Ascending aorta (tissue), 2 donors: ENCODE results near the gene TEKT2. TPM values are rescaled to one million over a fixed set of nuclear protein-coding genes. Genes with fewer than 3 reads are reported as not detected.

Experiments
- DNase-seq, 2 donors: peaks; one replicate each; pipeline ENCODE4 v3.0.0-alpha.2; 2019; ENCODE audit warnings: low spot score in 2 of 2
- H3K27ac ChIP-seq, 2 donors: fragments of 200-600 bp; sonication (generic); one replicate each; pipeline ENCODE4 v1.5.1; 2016 to 2017; ENCODE audit warnings: mild to moderate bottlenecking in 1 of 2
- H3K27me3 ChIP-seq: fragments of 200-600 bp; sonication (generic); one replicate; pipeline ENCODE4 v1.5.1; 2017
- H3K36me3 ChIP-seq, 2 donors: fragments of 200-600 bp; sonication (generic); one replicate each; pipeline ENCODE4 v1.5.1; 2016
- H3K4me1 ChIP-seq, 2 donors: fragments of 200-600 bp; sonication (generic); one replicate each; pipeline ENCODE4 v1.5.1; 2016 to 2017; ENCODE audit warnings: mild to moderate bottlenecking in 1 of 2
- H3K4me3 ChIP-seq, 2 donors: fragments of 200-600 bp; sonication (generic); one replicate each; pipeline ENCODE4 v1.5.1; 2016 to 2017; ENCODE audit warnings: mild to moderate bottlenecking in 1 of 2
- H3K9me3 ChIP-seq, 2 donors: fragments of 200-600 bp; sonication (generic); one replicate each; pipeline ENCODE4 v1.5.1; 2016
- intact Hi-C: fragments of 100-400 bp; cut with DNase I; formaldehyde crosslinking; loops from one replicate; pipeline ENCODE4 v1.15.1; 2023
- total RNA-seq: library from RNA; depleted of rRNA; stranded (reverse); fragments of >200 nt; gene quantifications from one replicate; pipeline ENCODE4 v1.1.0, GENCODE V29; 2016
- TF ChIP-seq, protein P1 (sequence below), 3 experiments: fragments of 200-600 bp in 2 of 3; fragments of 450-650 bp in 1 of 3; sonication (generic) in 2 of 3; IDR thresholded peaks; one replicate each; pipeline ENCODE4 v1.5.1; 2016 to 2019; ENCODE audit warnings: antibody characterized with exemption in 3 of 3, mild to moderate bottlenecking in 1 of 3, moderate library complexity in 1 of 3

The TEKT2 gene
- total RNA-seq, 1 donor from 2014 or later: not detected

DNA sequence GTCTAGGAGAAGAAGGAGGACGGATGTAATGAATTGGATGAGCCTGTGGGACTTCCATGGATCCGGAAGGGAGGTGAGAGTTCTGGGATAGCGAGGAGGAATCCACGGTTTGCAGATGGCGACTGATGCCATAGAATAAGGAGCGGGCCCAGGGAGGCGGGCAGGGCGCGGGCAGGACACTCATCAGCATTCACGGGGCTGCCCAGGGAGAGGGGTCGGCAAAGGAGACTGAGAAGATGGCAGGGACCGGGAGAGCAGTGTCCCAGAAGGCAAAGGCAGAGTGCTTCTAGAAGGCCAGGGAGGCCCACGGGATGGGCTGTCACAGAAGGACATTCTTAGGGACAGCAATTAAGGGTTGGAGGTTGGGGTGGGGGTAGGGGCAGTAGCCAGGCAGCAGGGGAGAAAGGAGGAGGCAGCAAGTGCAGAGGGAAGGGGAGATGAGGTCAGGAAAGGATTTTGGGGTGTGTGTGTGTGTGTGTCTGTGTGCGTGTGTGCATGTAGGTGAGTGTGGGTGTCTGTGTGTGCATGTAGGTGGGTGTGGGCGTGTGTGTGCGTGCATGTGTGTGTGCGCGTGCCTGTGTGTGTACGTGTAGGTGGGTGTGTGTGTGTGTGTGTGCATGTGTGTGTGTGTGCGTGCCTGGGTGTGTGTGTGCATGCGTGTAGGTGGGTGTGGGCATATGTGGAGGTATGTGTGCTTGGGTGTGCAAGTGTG lies 42.3 kb downstream of the TEKT2 start:
- Histone ChIP-seq H3K36me3 (no peaks in the 10 kb centered on the region), H3K4me3 (peak overlapping the region in 1 of 2 donors; percentile 88), H3K27ac (no peak overlapping the region), H3K9me3 (no peaks in the 10 kb centered on the region), H3K4me1 (peaks cover 4 to 11% of the 10 kb centered on the region in 2 donors), H3K27me3 (no peaks in the 10 kb centered on the region)
- intact Hi-C loops: no loop called here
- DNase-seq: no peak
- TF ChIP-seq, protein P1, sequence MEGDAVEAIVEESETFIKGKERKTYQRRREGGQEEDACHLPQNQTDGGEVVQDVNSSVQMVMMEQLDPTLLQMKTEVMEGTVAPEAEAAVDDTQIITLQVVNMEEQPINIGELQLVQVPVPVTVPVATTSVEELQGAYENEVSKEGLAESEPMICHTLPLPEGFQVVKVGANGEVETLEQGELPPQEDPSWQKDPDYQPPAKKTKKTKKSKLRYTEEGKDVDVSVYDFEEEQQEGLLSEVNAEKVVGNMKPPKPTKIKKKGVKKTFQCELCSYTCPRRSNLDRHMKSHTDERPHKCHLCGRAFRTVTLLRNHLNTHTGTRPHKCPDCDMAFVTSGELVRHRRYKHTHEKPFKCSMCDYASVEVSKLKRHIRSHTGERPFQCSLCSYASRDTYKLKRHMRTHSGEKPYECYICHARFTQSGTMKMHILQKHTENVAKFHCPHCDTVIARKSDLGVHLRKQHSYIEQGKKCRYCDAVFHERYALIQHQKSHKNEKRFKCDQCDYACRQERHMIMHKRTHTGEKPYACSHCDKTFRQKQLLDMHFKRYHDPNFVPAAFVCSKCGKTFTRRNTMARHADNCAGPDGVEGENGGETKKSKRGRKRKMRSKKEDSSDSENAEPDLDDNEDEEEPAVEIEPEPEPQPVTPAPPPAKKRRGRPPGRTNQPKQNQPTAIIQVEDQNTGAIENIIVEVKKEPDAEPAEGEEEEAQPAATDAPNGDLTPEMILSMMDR (IDR thresholded peaks at IDR 0.05): no peak

DNA sequence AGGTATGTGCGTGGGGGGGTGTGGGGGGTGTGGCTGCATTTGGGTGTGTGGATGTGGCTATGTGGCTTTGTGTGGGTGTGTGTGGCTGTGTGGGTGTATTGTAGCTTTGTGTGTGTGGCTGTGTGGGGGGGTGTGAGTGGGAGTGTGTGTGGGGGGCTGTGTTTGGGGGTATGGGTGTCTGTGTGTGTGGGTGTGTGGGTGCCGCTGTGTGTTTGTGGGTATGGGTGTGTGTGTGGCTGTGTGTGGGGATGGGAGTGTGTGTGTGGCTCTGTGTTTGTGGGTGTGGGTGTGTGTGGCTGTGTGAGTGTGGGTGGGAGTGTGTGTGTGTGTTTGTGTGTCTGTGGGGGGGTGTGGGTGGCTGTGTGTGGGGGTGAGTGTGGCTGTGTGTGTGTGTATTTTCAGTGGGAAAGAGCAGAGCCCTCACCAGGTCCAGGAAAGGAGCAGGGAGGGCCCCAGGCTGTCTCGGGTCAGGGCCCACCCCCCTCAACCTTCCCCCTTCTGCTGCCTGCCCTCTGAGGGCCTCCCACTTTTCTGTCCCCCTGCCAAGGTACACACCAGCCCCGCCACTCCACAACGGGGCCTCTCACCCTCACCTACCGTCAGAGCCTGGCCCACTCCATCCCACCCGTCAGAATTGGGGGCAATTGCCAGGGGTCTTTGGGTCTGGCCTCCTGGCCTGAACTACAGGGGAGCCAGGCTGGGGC lies 43.1 kb downstream of the TEKT2 start:
- Histone ChIP-seq H3K9me3 (no peaks in the 10 kb centered on the region), H3K27ac (no peak overlapping the region), H3K4me1 (peaks cover 4 to 11% of the 10 kb centered on the region in 2 donors), H3K27me3 (no peaks in the 10 kb centered on the region), H3K4me3 (no peak overlapping the region), H3K36me3 (no peaks in the 10 kb centered on the region)
- TF ChIP-seq, protein P1 (IDR thresholded peaks at IDR 0.05): no peak
- intact Hi-C loops: no loop called here
- DNase-seq: no peak

DNA sequence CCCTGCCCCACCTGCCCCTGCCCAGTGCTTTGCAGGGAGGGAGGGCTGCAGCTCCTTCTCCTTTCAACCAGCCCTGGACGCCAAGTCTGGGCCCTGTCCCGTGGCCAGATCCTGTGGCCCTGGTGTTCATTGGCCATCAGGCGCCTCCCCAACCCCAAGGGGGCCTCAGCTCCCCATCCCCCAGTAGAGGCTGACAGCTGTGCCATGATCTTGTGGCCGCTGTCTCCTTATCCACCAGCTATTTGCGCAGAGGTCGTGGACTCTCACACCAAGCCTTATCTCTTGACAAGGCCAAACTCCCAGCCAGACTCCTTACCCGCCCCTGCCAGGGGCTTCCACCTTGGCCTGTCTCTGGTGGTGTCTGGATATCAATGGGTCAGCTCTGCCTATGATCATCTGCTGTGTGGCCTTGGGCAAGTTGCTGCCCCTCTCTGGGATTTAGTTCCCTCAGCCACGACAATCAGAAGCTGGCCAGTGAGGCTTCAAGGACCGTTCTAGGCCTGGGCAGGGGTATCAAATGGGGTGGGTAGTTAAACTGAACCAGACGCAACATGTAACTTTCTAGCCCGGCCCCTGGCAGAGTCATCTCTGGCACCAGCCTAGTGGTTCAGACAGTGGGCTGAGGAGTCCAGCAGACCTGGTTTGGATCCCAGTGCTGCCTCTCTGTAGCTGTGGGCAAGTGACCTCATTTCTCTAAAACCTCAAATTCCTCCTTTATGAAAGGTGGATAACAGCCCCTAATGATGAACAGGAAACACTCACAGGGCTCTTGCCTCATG lies 44.4 kb downstream of the TEKT2 start:
- H3K4me3 ChIP-seq: no peak overlapping the region
- no peak for DNase-seq
- H3K27ac ChIP-seq: no peak overlapping the region
- no peaks in the 10 kb centered on the region for H3K9me3 ChIP-seq
- H3K4me1 ChIP-seq: peaks cover 4 to 11% of the 10 kb centered on the region in 2 donors
- H3K27me3 ChIP-seq: no peaks in the 10 kb centered on the region
- H3K36me3 ChIP-seq: no peaks in the 10 kb centered on the region
- TF ChIP-seq, protein P1 (IDR thresholded peaks at IDR 0.05): no peak
- intact Hi-C loops: no loop called here

DNA sequence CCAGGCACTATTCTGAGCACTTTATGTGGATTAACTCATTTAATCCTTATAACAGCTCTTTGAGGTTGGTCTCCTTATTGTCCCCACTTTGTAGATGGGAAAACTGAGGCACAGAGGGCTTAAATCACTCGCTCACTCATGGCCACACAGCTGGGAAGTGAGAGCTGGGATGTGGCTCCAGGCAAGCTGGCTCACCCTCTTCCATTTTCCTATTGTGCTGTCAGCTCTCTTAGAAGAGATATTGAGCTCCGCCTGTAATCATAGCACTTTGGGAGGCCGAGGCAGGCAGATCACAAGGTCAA lies 45.0 kb downstream of the TEKT2 start:
- no peak overlapping the region for H3K4me3 ChIP-seq
- H3K9me3 ChIP-seq: no peaks in the 10 kb centered on the region
- intact Hi-C loops: no loop called here
- H3K36me3 ChIP-seq: no peaks in the 10 kb centered on the region
- peaks cover 4 to 11% of the 10 kb centered on the region in 2 donors for H3K4me1 ChIP-seq
- H3K27me3 ChIP-seq: no peaks in the 10 kb centered on the region
- TF ChIP-seq, protein P1 (IDR thresholded peaks at IDR 0.05): no peak
- DNase-seq: no peak
- no peak overlapping the region for H3K27ac ChIP-seq

DNA sequence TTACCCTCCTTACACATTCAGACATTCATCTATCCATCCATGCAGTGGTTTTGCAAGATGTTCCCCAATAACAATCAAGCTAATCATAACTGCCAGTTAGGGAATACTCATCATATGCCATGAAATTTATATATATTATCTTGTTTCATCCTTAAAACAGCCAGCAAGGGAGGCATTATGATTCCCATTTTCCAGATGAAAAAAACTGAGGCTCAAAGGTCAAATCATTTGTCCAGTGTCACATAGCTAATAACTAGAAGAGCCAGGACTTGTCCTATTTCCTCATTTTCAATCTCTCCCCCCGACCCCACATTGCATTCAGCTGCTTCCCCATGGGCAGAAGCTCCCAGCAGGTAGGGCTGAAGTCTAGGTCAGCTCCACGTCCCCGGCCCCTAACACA lies 48.1 kb downstream of the TEKT2 start:
- H3K4me3 ChIP-seq: no peak overlapping the region
- no peaks in the 10 kb centered on the region for H3K9me3 ChIP-seq
- no peaks in the 10 kb centered on the region for H3K36me3 ChIP-seq
- intact Hi-C loops: loop anchor here (2.0 kb wide), 1 partner anchor 17 kb away; no protein-coding TSS in a partner anchor
- H3K27ac ChIP-seq: no peak overlapping the region
- DNase-seq: no peak
- TF ChIP-seq, protein P1 (IDR thresholded peaks at IDR 0.05): no peak
- H3K4me1 ChIP-seq: peaks cover 8 to 27% of the 10 kb centered on the region in 2 donors
- no peaks in the 10 kb centered on the region for H3K27me3 ChIP-seq
